Lower leg skin (tissue), 3 donors: Measurements from ENCODE around the gene ABHD16B.

Experiments used
- CTCF ChIP-seq, 3 donors: fragments of 450-650 bp; IDR thresholded peaks; one replicate each; pipeline ENCODE4 v1.5.1; 2016; ENCODE audit warnings: antibody characterized with exemption in 3 of 3, mild to moderate bottlenecking in 3 of 3, moderate library complexity in 2 of 3
- POLR2A ChIP-seq, 2 donors: fragments of 450-650 bp; IDR thresholded peaks; one replicate each; pipeline ENCODE4 v1.6.1; 2016 to 2017; ENCODE audit warnings: antibody characterized with exemption in 2 of 2, mild to moderate bottlenecking in 1 of 2, moderate library complexity in 1 of 2

GRCh38 chr20:63823691-63824311, 37.5 kb upstream of the ABHD16B start:
- TF ChIP-seq CTCF (IDR thresholded peaks at IDR 0.05) (no peak), POLR2A (IDR thresholded peaks at IDR 0.05) (no peak)
